Urothelium cell line (cell line): ENCODE measurements around the gene MYO16.
"Not testable (repeated sequence)": the region's sequence is repeated elsewhere in the genome, so short reads cannot be mapped to it uniquely, and the experiment has no call there.

Experiments
- DNase-seq: peaks from one replicate; pipeline ENCODE4 v3.0.0; 2011; ENCODE audit warnings: low spot score, mixed read lengths
- FAIRE-seq: peaks from 2 replicates; lab custom pipeline; 2011; peaks lifted over from hg19 to GRCh38; lab: Jason Lieb, UNC

The MYO16 gene

GRCh38 chr13:109010912-109011311, 381.5 kb downstream of the MYO16 start:
- DNase-seq, result no peak
- FAIRE-seq, result no peak

- FAIRE-seq, result no peak
- DNase-seq, result no peak
Observed at GRCh38 chr13:109012115-109012514, 382.7 kb downstream of the MYO16 start.

- FAIRE-seq, result no peak
- no peak for DNase-seq
Observed at GRCh38 chr13:109021558-109021957, 392.1 kb downstream of the MYO16 start.

- FAIRE-seq, result no peak
- no peak for DNase-seq
Observed at GRCh38 chr13:109024611-109025010, 395.2 kb downstream of the MYO16 start.

GRCh38 chr13:109026266-109026665, 396.9 kb downstream of the MYO16 start:
- DNase-seq (no peak), FAIRE-seq (no peak)

GRCh38 chr13:109028624-109029023, 399.2 kb downstream of the MYO16 start:
- DNase-seq, result no peak
- no peak for FAIRE-seq

- no peak for FAIRE-seq
- no peak for DNase-seq
Observed at GRCh38 chr13:109033090-109033489, 403.7 kb downstream of the MYO16 start.

GRCh38 chr13:109036078-109036780, 406.8 kb downstream of the MYO16 start:
- FAIRE-seq (no peak), DNase-seq (no peak)

- no peak for FAIRE-seq
- DNase-seq, result no peak
Observed at GRCh38 chr13:109043636-109044035, 414.2 kb downstream of the MYO16 start.

- FAIRE-seq, result no peak
- DNase-seq, result no peak
Observed at GRCh38 chr13:109055850-109056249, 426.4 kb downstream of the MYO16 start.

GRCh38 chr13:109058087-109058486, 428.7 kb downstream of the MYO16 start:
- FAIRE-seq, result no peak
- DNase-seq, result no peak

- no peak for DNase-seq
- no peak for FAIRE-seq
Observed at GRCh38 chr13:109072505-109072904, 443.1 kb downstream of the MYO16 start.

- DNase-seq, result no peak
- FAIRE-seq, result no peak
Observed at GRCh38 chr13:109074436-109074835, 445.0 kb downstream of the MYO16 start.

- DNase-seq, result no peak
- FAIRE-seq, result no peak
Observed at GRCh38 chr13:109074853-109075252, 445.4 kb downstream of the MYO16 start.

GRCh38 chr13:109087916-109088623, 458.7 kb downstream of the MYO16 start:
- FAIRE-seq (no peak), DNase-seq (no peak)

GRCh38 chr13:109088624-109088917, 459.2 kb downstream of the MYO16 start:
- FAIRE-seq (no peak), DNase-seq (no peak)

- FAIRE-seq, result no peak
- no peak for DNase-seq
Observed at GRCh38 chr13:109090796-109091195, 461.4 kb downstream of the MYO16 start.

- no peak for DNase-seq
- no peak for FAIRE-seq
Observed at GRCh38 chr13:109091249-109091648, 461.8 kb downstream of the MYO16 start.

- not testable (repeated sequence) for DNase-seq, FAIRE-seq
Observed at GRCh38 chr13:109092186-109092585, 462.8 kb downstream of the MYO16 start.

- FAIRE-seq (no peak), DNase-seq (no peak)
Observed at GRCh38 chr13:109093998-109094397, 464.6 kb downstream of the MYO16 start.

GRCh38 chr13:109095126-109095525, 465.7 kb downstream of the MYO16 start:
- DNase-seq (no peak), FAIRE-seq (no peak)

- DNase-seq (no peak), FAIRE-seq (no peak)
Observed at GRCh38 chr13:109096101-109096500, 466.7 kb downstream of the MYO16 start.
